WTC11 (cell line): ENCODE data around the gene HIPK2. TPM values are rescaled to one million over a fixed set of nuclear protein-coding genes. Genes with fewer than 3 reads are reported as not detected.
A peak's percentile ranks its signal among the peaks of the same experiment; 100 is the strongest.

Source experiments
- ATAC-seq: fragments of 200-7000 bp; cut with Tn5 transposase; 2 replicates; pipeline ENCODE4 v1.10.0; 2021; ENCODE audit warnings: mild to moderate bottlenecking, moderate library complexity
- CTCF ChIA-PET: fragments of 300-600 bp; sonication (Branson Sonifier 250); formaldehyde crosslinking; loops from one replicate; lab custom pipeline; 2021; ENCODE audit warnings: antibody characterized with exemption; lab: Charles Lee
- POLR2A ChIA-PET: fragments of 350-600 bp; sonication (Branson Sonifier 250); formaldehyde crosslinking; loops from one replicate; lab custom pipeline; 2021; ENCODE audit warnings: antibody characterized with exemption; lab: Charles Lee
- DNase-seq: peaks from one replicate; pipeline ENCODE4 v3.0.0; 2021; ENCODE audit warnings: low spot score
- H3K27ac Mint-ChIP-seq: 2 replicates; pipeline ENCODE4 v1.8.0; 2021; ENCODE audit warnings: mixed read lengths
- H3K27me3 Mint-ChIP-seq: 2 replicates; pipeline ENCODE4 v1.8.0; 2021; ENCODE audit warnings: low read depth, mild to moderate bottlenecking, moderate library complexity, mixed read lengths
- H3K36me3 Mint-ChIP-seq: 2 replicates; pipeline ENCODE4 v1.8.0; 2021; ENCODE audit warnings: mixed read lengths
- H3K4me1 Mint-ChIP-seq: 2 replicates; pipeline ENCODE4 v1.8.0; 2022; ENCODE audit warnings: mixed read lengths
- H3K4me3 Mint-ChIP-seq: 2 replicates; pipeline ENCODE4 v1.8.0; 2021; ENCODE audit warnings: mild to moderate bottlenecking, moderate library complexity, mixed read lengths
- H3K9me3 Mint-ChIP-seq: 2 replicates; pipeline ENCODE4 v1.8.0; 2021; ENCODE audit warnings: mixed read lengths
- ATF3 ChIP-seq: sonication (generic); formaldehyde crosslinking; conservative IDR thresholded peaks from 2 replicates; pipeline ENCODE4 v1.8.1; 2022; ENCODE audit warnings: mild to moderate bottlenecking, missing genetic modification reagents
- CBFB ChIP-seq: sonication (generic); formaldehyde crosslinking; IDR thresholded peaks from 2 replicates; pipeline ENCODE4 v1.8.1; 2022; ENCODE audit warnings: mild to moderate bottlenecking, low read depth, missing genetic modification reagents
- E2F4 ChIP-seq: sonication (generic); formaldehyde crosslinking; IDR thresholded peaks from 2 replicates; pipeline ENCODE4 v1.8.1; 2022; ENCODE audit warnings: low read depth, mild to moderate bottlenecking, moderate library complexity, missing genetic modification reagents, borderline replicate concordance
- EMX1 ChIP-seq: fragments of 250-450 bp; sonication (Bioruptor Pico); IDR thresholded peaks from 2 replicates; pipeline ENCODE4 v1.8.0; 2021; ENCODE audit warnings: mild to moderate bottlenecking
- ETV6 ChIP-seq: sonication (generic); formaldehyde crosslinking; IDR thresholded peaks from 2 replicates; pipeline ENCODE4 v1.8.1; 2022; ENCODE audit warnings: mild to moderate bottlenecking, missing genetic modification reagents
- GABPB1 ChIP-seq: sonication (generic); formaldehyde crosslinking; IDR thresholded peaks from 2 replicates; pipeline ENCODE4 v1.8.1; 2023; ENCODE audit warnings: mild to moderate bottlenecking, missing genetic modification reagents
- GRHL2 ChIP-seq: fragments of 250-450 bp; sonication (Bioruptor Pico); IDR thresholded peaks from 2 replicates; pipeline ENCODE4 v1.8.0; 2022; ENCODE audit warnings: mild to moderate bottlenecking, moderate library complexity; ENCODE audit not compliant: insufficient replicate concordance, severe bottlenecking
- HMGXB4 ChIP-seq: sonication (generic); formaldehyde crosslinking; IDR thresholded peaks from 2 replicates; pipeline ENCODE4 v1.8.1; 2023; ENCODE audit warnings: mild to moderate bottlenecking, moderate library complexity, missing genetic modification reagents
- MAX ChIP-seq: sonication (generic); formaldehyde crosslinking; IDR thresholded peaks from 2 replicates; pipeline ENCODE4 v1.8.0; 2022; ENCODE audit warnings: mild to moderate bottlenecking, missing genetic modification reagents
- MLX ChIP-seq: sonication (generic); formaldehyde crosslinking; IDR thresholded peaks from 2 replicates; pipeline ENCODE4 v1.8.1; 2023; ENCODE audit warnings: mild to moderate bottlenecking, missing genetic modification reagents, moderate library complexity
- MYBL2 ChIP-seq: sonication (generic); formaldehyde crosslinking; IDR thresholded peaks from 2 replicates; pipeline ENCODE4 v1.8.1; 2023; ENCODE audit warnings: mild to moderate bottlenecking, moderate library complexity, missing genetic modification reagents
- NR1H2 ChIP-seq: sonication (generic); formaldehyde crosslinking; IDR thresholded peaks from 2 replicates; pipeline ENCODE4 v1.9.0; 2021; ENCODE audit warnings: mild to moderate bottlenecking, moderate library complexity, missing genetic modification reagents
- NR2C2 ChIP-seq: sonication (generic); formaldehyde crosslinking; IDR thresholded peaks from 2 replicates; pipeline ENCODE4 v1.8.0; 2022; ENCODE audit warnings: mild to moderate bottlenecking, missing genetic modification reagents
- NR3C1 ChIP-seq: sonication (generic); formaldehyde crosslinking; conservative IDR thresholded peaks from 2 replicates; pipeline ENCODE4 v1.8.1; 2023; ENCODE audit warnings: low read depth, mild to moderate bottlenecking, missing genetic modification reagents
- OVOL2 ChIP-seq: fragments of 250-450 bp; sonication (Bioruptor Pico); IDR thresholded peaks from 2 replicates; pipeline ENCODE4 v1.9.0; 2021; ENCODE audit warnings: mild to moderate bottlenecking, borderline replicate concordance
- SP1 ChIP-seq: sonication (generic); formaldehyde crosslinking; conservative IDR thresholded peaks from 2 replicates; pipeline ENCODE4 v1.8.1; 2022; ENCODE audit warnings: missing genetic modification reagents
- TEAD4 ChIP-seq: sonication (generic); formaldehyde crosslinking; IDR thresholded peaks from 2 replicates; pipeline ENCODE4 v1.8.0; 2022; ENCODE audit warnings: mild to moderate bottlenecking, missing genetic modification reagents
- USF2 ChIP-seq: sonication (generic); formaldehyde crosslinking; IDR thresholded peaks from 2 replicates; pipeline ENCODE4 v1.8.1; 2023; ENCODE audit warnings: mild to moderate bottlenecking, missing genetic modification reagents, moderate library complexity
- ZNF396 ChIP-seq: fragments of 250-450 bp; sonication (Bioruptor Pico); IDR thresholded peaks from 2 replicates; pipeline ENCODE4 v1.8.0; 2021; ENCODE audit warnings: mild to moderate bottlenecking, moderate library complexity, borderline replicate concordance
- ZNF423 ChIP-seq: fragments of 250-450 bp; sonication (Bioruptor Pico); IDR thresholded peaks from 2 replicates; pipeline ENCODE4 v2.1.2; 2022; ENCODE audit warnings: mild to moderate bottlenecking, moderate library complexity
- total RNA-seq: library from RNA; stranded (reverse); gene quantifications from 3 replicates; pipeline ENCODE4 v1.2.3, GENCODE V29; 2021
- TF ChIP-seq, protein P1 (sequence below): sonication (generic); formaldehyde crosslinking; IDR thresholded peaks from 2 replicates; pipeline ENCODE4 v1.8.1; 2023; ENCODE audit warnings: mild to moderate bottlenecking, missing genetic modification reagents
- TF ChIP-seq, protein P2 (sequence below): fragments of 250-450 bp; sonication (Bioruptor Pico); conservative IDR thresholded peaks from 2 replicates; pipeline ENCODE4 v1.9.0; 2021; ENCODE audit warnings: mild to moderate bottlenecking
- TF ChIP-seq, protein P3 (sequence below): fragments of 250-450 bp; sonication (Bioruptor Pico); IDR thresholded peaks from 2 replicates; pipeline ENCODE4 v1.9.0; 2021; ENCODE audit warnings: mild to moderate bottlenecking
- TF ChIP-seq, protein P4 (sequence below): fragments of 250-450 bp; sonication (Bioruptor Pico); IDR thresholded peaks from 2 replicates; pipeline ENCODE4 v1.9.0; 2021; ENCODE audit warnings: moderate library complexity, mild to moderate bottlenecking, inconsistent platforms, borderline replicate concordance
- TF ChIP-seq, protein P5 (sequence below): sonication (generic); formaldehyde crosslinking; IDR thresholded peaks from 2 replicates; pipeline ENCODE4 v1.8.1; 2023; ENCODE audit warnings: mild to moderate bottlenecking, missing genetic modification reagents

The HIPK2 gene
- total RNA-seq, 1 experiment from 2014 or later, result 25.3 TPM

GRCh38 chr7:139643951-139644585, 133.7 kb downstream of the HIPK2 start (continued):
- no peak for TF ChIP-seq MLX (CRISPR knock-in tag)
- no peak for TF ChIP-seq GABPB1 (CRISPR knock-in tag)
- no peak for TF ChIP-seq EMX1
- no peak for TF ChIP-seq SP1 (CRISPR knock-in tag)
- TF ChIP-seq, protein P1, sequence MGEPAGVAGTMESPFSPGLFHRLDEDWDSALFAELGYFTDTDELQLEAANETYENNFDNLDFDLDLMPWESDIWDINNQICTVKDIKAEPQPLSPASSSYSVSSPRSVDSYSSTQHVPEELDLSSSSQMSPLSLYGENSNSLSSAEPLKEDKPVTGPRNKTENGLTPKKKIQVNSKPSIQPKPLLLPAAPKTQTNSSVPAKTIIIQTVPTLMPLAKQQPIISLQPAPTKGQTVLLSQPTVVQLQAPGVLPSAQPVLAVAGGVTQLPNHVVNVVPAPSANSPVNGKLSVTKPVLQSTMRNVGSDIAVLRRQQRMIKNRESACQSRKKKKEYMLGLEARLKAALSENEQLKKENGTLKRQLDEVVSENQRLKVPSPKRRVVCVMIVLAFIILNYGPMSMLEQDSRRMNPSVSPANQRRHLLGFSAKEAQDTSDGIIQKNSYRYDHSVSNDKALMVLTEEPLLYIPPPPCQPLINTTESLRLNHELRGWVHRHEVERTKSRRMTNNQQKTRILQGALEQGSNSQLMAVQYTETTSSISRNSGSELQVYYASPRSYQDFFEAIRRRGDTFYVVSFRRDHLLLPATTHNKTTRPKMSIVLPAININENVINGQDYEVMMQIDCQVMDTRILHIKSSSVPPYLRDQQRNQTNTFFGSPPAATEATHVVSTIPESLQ (CRISPR knock-in tag), result no peak
- no peak for TF ChIP-seq OVOL2
- TF ChIP-seq, protein P2, sequence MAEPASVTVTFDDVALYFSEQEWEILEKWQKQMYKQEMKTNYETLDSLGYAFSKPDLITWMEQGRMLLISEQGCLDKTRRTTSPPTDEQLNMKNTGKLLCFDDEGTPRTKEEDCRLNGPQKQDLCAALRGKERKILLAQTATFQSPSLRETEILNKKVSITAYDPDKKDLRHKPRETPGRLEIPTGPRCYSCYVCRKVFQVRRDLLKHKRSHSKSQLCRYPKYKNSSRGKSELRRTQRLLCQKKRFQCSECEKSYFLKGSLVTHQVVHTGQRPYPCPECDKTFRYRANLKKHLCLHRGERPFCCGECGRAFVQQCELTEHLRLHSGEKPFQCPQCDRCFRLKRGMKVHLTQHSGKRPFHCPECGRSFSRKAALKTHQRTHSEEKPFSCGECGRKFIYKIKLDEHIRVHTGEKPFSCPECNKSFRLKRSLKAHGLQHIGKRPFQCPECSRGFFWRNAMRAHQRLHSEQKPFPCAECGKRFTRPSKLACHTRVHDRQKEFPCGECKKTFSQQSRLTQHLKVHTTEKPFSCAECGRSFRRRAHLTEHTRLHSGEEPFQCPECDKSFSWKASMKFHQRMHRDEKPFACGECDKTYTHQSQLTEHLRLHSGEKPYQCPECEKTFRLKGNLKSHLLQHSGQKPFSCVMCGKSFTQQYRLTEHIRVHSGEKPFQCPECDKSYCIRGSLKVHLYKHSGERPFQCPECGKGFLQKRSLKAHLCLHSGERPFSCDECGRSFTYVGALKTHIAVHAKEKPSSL (CRISPR knock-in tag), result no peak
- TF ChIP-seq HMGXB4 (CRISPR knock-in tag), result no peak
- no peak for TF ChIP-seq ZNF396 (CRISPR knock-in tag)
- TF ChIP-seq, protein P3, sequence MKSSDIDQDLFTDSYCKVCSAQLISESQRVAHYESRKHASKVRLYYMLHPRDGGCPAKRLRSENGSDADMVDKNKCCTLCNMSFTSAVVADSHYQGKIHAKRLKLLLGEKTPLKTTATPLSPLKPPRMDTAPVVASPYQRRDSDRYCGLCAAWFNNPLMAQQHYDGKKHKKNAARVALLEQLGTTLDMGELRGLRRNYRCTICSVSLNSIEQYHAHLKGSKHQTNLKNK, result no peak
- no peak for TF ChIP-seq NR1H2 (CRISPR knock-in tag)
- TF ChIP-seq CBFB, result no peak

- no peaks in the 10 kb centered on the region for H3K27me3 Mint-ChIP-seq
- CTCF ChIA-PET, result interaction anchor here (0.8 to 1.7 kb wide), 4 partner anchors 22 to 364 kb away, joined by 4 to 6 read pairs (median 4); no protein-coding TSS in a partner anchor
- H3K27ac Mint-ChIP-seq, result peak overlapping the region; percentile 28
- peaks cover 8% of the 10 kb centered on the region for H3K4me1 Mint-ChIP-seq
- POLR2A ChIA-PET, result no interaction called here
- DNase-seq, result no peak
- H3K9me3 Mint-ChIP-seq, result no peaks in the 10 kb centered on the region
- H3K36me3 Mint-ChIP-seq, result no peaks in the 10 kb centered on the region
- ATAC-seq, result no peak
- H3K4me3 Mint-ChIP-seq, result no peak overlapping the region
- TF ChIP-seq TEAD4, result no peak
- no peak for TF ChIP-seq NR2C2 (CRISPR knock-in tag)
- TF ChIP-seq, protein P4, sequence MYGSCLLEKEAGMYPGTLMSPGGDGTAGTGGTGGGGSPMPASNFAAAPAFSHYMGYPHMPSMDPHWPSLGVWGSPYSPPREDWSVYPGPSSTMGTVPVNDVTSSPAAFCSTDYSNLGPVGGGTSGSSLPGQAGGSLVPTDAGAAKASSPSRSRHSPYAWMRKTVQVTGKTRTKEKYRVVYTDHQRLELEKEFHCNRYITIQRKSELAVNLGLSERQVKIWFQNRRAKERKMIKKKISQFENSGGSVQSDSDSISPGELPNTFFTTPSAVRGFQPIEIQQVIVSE (CRISPR knock-in tag), result no peak
- TF ChIP-seq ZNF423 (CRISPR knock-in tag), result no peak
- no peak for TF ChIP-seq GRHL2 (CRISPR knock-in tag)
- TF ChIP-seq ETV6 (CRISPR knock-in tag), result no peak
- TF ChIP-seq ATF3, result no peak
- TF ChIP-seq MYBL2 (CRISPR knock-in tag), result no peak
- TF ChIP-seq, protein P5, sequence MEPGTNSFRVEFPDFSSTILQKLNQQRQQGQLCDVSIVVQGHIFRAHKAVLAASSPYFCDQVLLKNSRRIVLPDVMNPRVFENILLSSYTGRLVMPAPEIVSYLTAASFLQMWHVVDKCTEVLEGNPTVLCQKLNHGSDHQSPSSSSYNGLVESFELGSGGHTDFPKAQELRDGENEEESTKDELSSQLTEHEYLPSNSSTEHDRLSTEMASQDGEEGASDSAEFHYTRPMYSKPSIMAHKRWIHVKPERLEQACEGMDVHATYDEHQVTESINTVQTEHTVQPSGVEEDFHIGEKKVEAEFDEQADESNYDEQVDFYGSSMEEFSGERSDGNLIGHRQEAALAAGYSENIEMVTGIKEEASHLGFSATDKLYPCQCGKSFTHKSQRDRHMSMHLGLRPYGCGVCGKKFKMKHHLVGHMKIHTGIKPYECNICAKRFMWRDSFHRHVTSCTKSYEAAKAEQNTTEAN (CRISPR knock-in tag), result no peak
- TF ChIP-seq USF2 (CRISPR knock-in tag), result no peak
- no peak for TF ChIP-seq E2F4 (CRISPR knock-in tag)
- TF ChIP-seq NR3C1 (CRISPR knock-in tag), result no peak
- no peak for TF ChIP-seq MAX
Measured at GRCh38 chr7:139642283-139642682, 135.5 kb downstream of the HIPK2 start.
